Spleen (tissue), 11 donors: ENCODE results near the gene SERPINA1. TPM values are rescaled to one million over a fixed set of nuclear protein-coding genes. Genes with fewer than 3 reads are reported as not detected.

Experiments used
- DNase-seq: peaks from one replicate; pipeline ENCODE4 v3.0.0-alpha.2; 2020
- H3K27ac ChIP-seq, 8 donors: fragments of 200-600 bp; sonication (generic) in 7 of 8; 1 replicate in 4 of 8; 2 replicates in 4 of 8; pipeline versions ENCODE4 v1.5.0 to v1.8.0; 2016 to 2021; ENCODE audit warnings: inconsistent platforms in 4 of 8, mild to moderate bottlenecking in 4 of 8, moderate library complexity in 1 of 8
- H3K27me3 ChIP-seq, 7 donors: fragments of 200-600 bp; sonication (generic) in 6 of 7; replicated peaks in 1 of 7; 1 replicate in 4 of 7; 2 replicates in 3 of 7; pipeline versions ENCODE4 v1.5.0 to v1.8.0; 2016 to 2021; ENCODE audit warnings: inconsistent platforms in 3 of 7, mild to moderate bottlenecking in 1 of 7
- H3K36me3 ChIP-seq, 6 donors: fragments of 200-600 bp; sonication (generic) in 5 of 6; 1 replicate in 4 of 6; 2 replicates in 2 of 6; pipeline versions ENCODE4 v1.5.0 to v1.8.0; 2016 to 2021; ENCODE audit warnings: inconsistent platforms in 2 of 6
- H3K4me1 ChIP-seq, 6 donors: fragments of 200-600 bp; sonication (generic) in 5 of 6; 1 replicate in 3 of 6; 2 replicates in 3 of 6; pipeline versions ENCODE4 v1.5.0 to v1.8.0; 2016 to 2021; ENCODE audit warnings: inconsistent platforms in 3 of 6
- H3K4me3 ChIP-seq, 8 donors: fragments of 200-600 bp; sonication (generic) in 7 of 8; 1 replicate in 4 of 8; 2 replicates in 4 of 8; pipeline versions ENCODE4 v1.5.0 to v1.8.0; 2016 to 2021; ENCODE audit warnings: inconsistent platforms in 4 of 8, mild to moderate bottlenecking in 4 of 8, moderate library complexity in 2 of 8
- H3K9me3 ChIP-seq, 8 donors: fragments of 200-600 bp; sonication (generic) in 7 of 8; 1 replicate in 4 of 8; 2 replicates in 4 of 8; pipeline versions ENCODE4 v1.5.0 to v1.8.0; 2016 to 2021; ENCODE audit warnings: inconsistent platforms in 4 of 8
- CTCF ChIP-seq, 11 experiments: fragments of 200-600 bp in 7 of 11; fragments of 450-650 bp in 4 of 11; sonication (generic) in 4 of 11; IDR thresholded peaks in 8 of 11; conservative IDR thresholded peaks in 3 of 11; 1 replicate in 7 of 11; 2 replicates in 4 of 11; pipeline versions ENCODE4 v1.4.0 to v1.8.0; 2016 to 2021; ENCODE audit warnings: antibody characterized with exemption in 11 of 11, inconsistent platforms in 4 of 11, mild to moderate bottlenecking in 1 of 11
- POLR2A ChIP-seq, 3 donors: fragments of 450-650 bp; IDR thresholded peaks; one replicate each; pipeline ENCODE4 v1.5.1; 2017; ENCODE audit warnings: antibody characterized with exemption in 3 of 3, mild to moderate bottlenecking in 1 of 3
- POLR2AphosphoS5 ChIP-seq, 3 donors: sonication (generic); formaldehyde crosslinking; IDR thresholded peaks; one replicate each; pipeline ENCODE4 v1.5.1; 2017; ENCODE audit warnings: antibody characterized with exemption in 3 of 3
- WGBS, 5 donors: extraction: QIAGEN DNeasy Blood & Tissue Kit in 3 of 5; methylation state at CpG; one replicate each; pipeline versions ENCODE4 v1.1.5 to v1.1.7; 2013 to 2018; 5-methylcytosine and 5-hydroxymethylcytosine counted together
- intact Hi-C: fragments of 100-400 bp; cut with DNase I; formaldehyde crosslinking; loops from one replicate; pipeline ENCODE4 v1.15.0; 2023; ENCODE audit warnings: low total_unique reads
- polyA plus RNA-seq, 3 donors: library from polyadenylated mRNA; stranded (reverse); fragments of 200-250 nt; gene quantifications; one replicate each; pipeline ENCODE4 v1.2.1, GENCODE V29; 2013
- total RNA-seq, 7 donors: library from RNA; depleted of rRNA in 3 of 7; stranded (reverse); fragments of >200 nt in 3 of 7; fragmentation: NEBNext Ultra II Directional in 4 of 7; extraction: Animal tissue kit (Norgen Biotek cat#: 25700) in 4 of 7; gene quantifications; one replicate each; pipeline versions ENCODE4 v1.1.0 to v1.2.1, GENCODE V29; 2016 to 2021
- donor health status: healthy with polysubstance abuse.
- donor health status: DM: no; HTN: no; CAD: no; lungs with moderate emphysema.
- donor health status: DM: no; HTN: no; CAD: no.
- donor health status: Bipolar disorder and iron deficiency.
- donor health status: healthy.
- donor health status: DM: no; HTN: no; CAD: no.
- donor health status: DM: yes; HTN: yes; CAD: no.

Gene SERPINA1
- total and polyA plus RNA-seq, 10 donors, result 28.4 to 701 (median 203) TPM

GRCh38 chr14:94376108-94376975 lies 12.1 kb downstream of the SERPINA1 start:
- no peak for DNase-seq
- H3K36me3 ChIP-seq, result peaks cover 0 to 44% (median 3%) of the 10 kb centered on the region in 6 donors
- WGBS, 5 donors, result 88 to 93% (median 89%) methylated on average over 12 of the region's 12 CpGs
- no peaks in the 10 kb centered on the region for H3K27me3 ChIP-seq
- TF ChIP-seq CTCF (IDR thresholded peaks at IDR 0.05 in 8 of 11, conservative IDR thresholded peaks at IDR 0.05 in 3 of 11), result no peak
- no peak for TF ChIP-seq POLR2A (IDR thresholded peaks at IDR 0.05)
- no peak for TF ChIP-seq POLR2AphosphoS5 (IDR thresholded peaks at IDR 0.05)
- H3K9me3 ChIP-seq, result no peaks in the 10 kb centered on the region
- H3K4me3 ChIP-seq, result no peak overlapping the region
- no peak overlapping the region for H3K27ac ChIP-seq
- intact Hi-C loops, result no loop called here
- H3K4me1 ChIP-seq, result no peaks in the 10 kb centered on the region

DNA sequence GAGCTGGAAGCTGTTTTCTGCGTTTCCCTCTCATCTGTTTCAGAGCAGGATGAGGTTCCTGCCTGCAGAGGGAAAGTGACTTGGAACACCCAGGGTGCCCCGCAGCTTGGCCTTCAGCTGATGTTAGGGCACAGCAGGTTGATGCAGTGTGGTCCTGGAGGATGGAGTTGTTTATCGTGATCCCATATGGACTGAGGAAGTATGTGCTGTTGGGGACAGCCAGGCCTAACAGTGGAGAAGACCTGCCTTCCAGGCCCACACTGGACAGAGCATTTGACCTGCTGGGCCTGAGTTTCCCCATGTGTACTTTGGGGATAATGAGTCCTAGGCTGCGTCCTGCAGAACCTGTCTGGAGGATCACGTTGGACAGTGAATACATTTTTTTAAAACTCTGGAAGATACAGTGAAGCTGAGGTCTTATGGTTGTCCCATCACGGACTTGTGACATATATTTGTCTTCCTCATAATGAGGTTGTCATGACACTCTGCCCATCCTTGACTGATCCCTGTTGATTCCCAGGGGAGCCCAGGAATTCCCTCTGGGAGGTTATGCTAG lies 12.8 kb downstream of the SERPINA1 start:
- Histone ChIP-seq H3K36me3 (peaks cover 0 to 36% (median 2%) of the 10 kb centered on the region in 6 donors), H3K27me3 (no peaks in the 10 kb centered on the region), H3K4me3 (no peak overlapping the region), H3K9me3 (no peaks in the 10 kb centered on the region), H3K4me1 (no peaks in the 10 kb centered on the region), H3K27ac (no peak overlapping the region)
- WGBS, 5 donors, result 72 to 89% (median 77%) methylated on average over 6 of the region's 6 CpGs
- no peak for DNase-seq
- intact Hi-C loops, result no loop called here
- no peak for TF ChIP-seq CTCF (IDR thresholded peaks at IDR 0.05 in 8 of 11, conservative IDR thresholded peaks at IDR 0.05 in 3 of 11)
- no peak for TF ChIP-seq POLR2A (IDR thresholded peaks at IDR 0.05)
- no peak for TF ChIP-seq POLR2AphosphoS5 (IDR thresholded peaks at IDR 0.05)

- no peak for DNase-seq
- H3K27ac ChIP-seq, result no peak overlapping the region
- no peak overlapping the region for H3K4me3 ChIP-seq
- TF ChIP-seq POLR2A (IDR thresholded peaks at IDR 0.05), result no peak
- TF ChIP-seq CTCF (IDR thresholded peaks at IDR 0.05 in 8 of 11, conservative IDR thresholded peaks at IDR 0.05 in 3 of 11), result no peak
- no peak for TF ChIP-seq POLR2AphosphoS5 (IDR thresholded peaks at IDR 0.05)
- no peaks in the 10 kb centered on the region for H3K9me3 ChIP-seq
- H3K36me3 ChIP-seq, result peaks cover 0 to 28% (median 0%) of the 10 kb centered on the region in 6 donors
- WGBS, 5 donors, result 69 to 82% (median 79%) methylated on average over 4 of the region's 4 CpGs
- intact Hi-C loops, result no loop called here
- no peaks in the 10 kb centered on the region for H3K27me3 ChIP-seq
- H3K4me1 ChIP-seq, result no peaks in the 10 kb centered on the region
Measured at GRCh38 chr14:94374749-94375260, 13.6 kb downstream of the SERPINA1 start.

- TF ChIP-seq CTCF (IDR thresholded peaks at IDR 0.05 in 8 of 11, conservative IDR thresholded peaks at IDR 0.05 in 3 of 11), result no peak
- TF ChIP-seq POLR2A (IDR thresholded peaks at IDR 0.05), result no peak
- no peak for TF ChIP-seq POLR2AphosphoS5 (IDR thresholded peaks at IDR 0.05)
- H3K27ac ChIP-seq, result no peak overlapping the region
- no peaks in the 10 kb centered on the region for H3K27me3 ChIP-seq
- 87 to 95% (median 90%) methylated on average over 6 of the region's 6 CpGs for WGBS, 5 donors
- no peaks in the 10 kb centered on the region for H3K9me3 ChIP-seq
- DNase-seq, result no peak
- intact Hi-C loops, result no loop called here
- H3K36me3 ChIP-seq, result peaks cover 0 to 21% (median 0%) of the 10 kb centered on the region in 6 donors
- H3K4me1 ChIP-seq, result no peaks in the 10 kb centered on the region
- no peak overlapping the region for H3K4me3 ChIP-seq
Measured at GRCh38 chr14:94374116-94374515, 14.3 kb downstream of the SERPINA1 start.
